HG03045 (cell line): Measurements from ENCODE around the gene DCAF17.
"Not testable (repeated sequence)": the region's sequence is repeated elsewhere in the genome, so short reads cannot be mapped to it uniquely, and the experiment has no call there.

Experiments used
- ATAC-seq: cut with Tn5 transposase; IDR thresholded peaks from one replicate; pipeline ENCODE4 v1.9.1; 2021; ENCODE audit warnings: mild to moderate bottlenecking, moderate library complexity; ENCODE audit not compliant: unreplicated experiment

Gene DCAF17

DNA sequence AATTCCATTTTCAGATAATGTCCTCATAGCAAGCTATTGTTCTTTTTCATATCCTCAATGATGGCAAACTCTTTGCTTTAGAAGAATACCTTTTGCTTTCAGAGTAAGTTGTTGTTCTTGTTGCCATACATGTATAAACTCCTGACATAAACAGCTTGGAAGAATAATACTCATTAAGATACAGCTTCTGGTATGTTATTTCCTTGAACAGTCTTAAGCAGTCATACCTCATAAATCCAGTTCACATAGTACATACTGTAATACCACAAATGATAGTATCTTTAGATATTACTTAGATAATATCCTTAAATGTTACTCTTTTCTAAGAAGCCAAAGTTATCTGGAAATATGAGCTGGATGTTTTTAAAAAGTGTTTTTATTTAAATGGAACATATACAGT is 23.4 kb upstream of the DCAF17 start:
- ATAC-seq, result no peak

DNA sequence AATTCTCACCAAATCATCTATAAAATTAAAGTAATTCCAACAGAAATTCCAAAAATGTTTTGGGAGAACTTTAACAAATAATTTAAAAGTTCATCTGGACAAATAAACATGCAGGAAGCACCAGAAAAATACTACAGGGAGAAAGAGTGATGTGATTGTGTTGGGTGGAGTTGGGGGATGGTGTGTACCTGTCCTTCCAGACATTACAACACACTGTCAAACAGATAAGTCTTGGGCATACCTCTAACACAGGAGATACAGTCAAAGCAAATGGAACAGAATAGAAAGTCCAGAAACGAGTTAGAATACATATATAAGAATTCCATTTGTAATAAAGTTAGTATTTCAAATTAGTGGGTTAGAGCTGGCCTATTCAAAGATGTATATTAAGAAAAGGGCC is 22.8 kb upstream of the DCAF17 start:
- no peak for ATAC-seq

DNA sequence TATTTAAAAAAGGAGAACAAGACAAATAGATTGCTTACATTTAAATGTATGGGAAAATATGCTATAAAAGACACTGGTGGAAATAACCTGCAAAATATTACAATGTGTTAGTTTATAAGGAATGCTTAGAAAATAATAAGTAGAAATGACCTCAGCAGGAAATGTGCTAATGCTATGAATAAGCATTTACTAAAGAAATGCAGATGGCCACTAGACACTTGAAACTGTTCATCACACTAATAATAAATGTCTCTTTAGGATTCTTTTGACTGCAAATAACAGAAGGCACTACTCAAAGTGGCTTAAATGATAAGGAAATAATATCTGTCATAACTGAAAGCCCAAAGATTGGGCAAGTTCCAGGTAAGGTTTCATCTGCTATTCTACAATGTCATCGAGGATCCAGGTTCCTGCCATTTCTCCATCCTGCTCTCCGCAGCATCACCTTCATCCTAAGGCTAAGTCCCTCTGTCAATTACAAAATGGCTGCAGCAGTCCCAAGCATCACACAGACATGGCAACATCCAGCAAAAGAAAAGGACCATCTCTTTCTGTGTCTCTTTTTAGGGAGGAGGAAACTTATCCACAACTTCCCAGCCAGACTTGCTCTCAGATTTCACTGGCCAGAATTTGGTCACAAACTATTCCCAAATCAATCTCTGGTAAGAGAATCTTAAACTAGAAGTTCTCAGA is 22.1 kb upstream of the DCAF17 start:
- ATAC-seq, result no peak

DNA sequence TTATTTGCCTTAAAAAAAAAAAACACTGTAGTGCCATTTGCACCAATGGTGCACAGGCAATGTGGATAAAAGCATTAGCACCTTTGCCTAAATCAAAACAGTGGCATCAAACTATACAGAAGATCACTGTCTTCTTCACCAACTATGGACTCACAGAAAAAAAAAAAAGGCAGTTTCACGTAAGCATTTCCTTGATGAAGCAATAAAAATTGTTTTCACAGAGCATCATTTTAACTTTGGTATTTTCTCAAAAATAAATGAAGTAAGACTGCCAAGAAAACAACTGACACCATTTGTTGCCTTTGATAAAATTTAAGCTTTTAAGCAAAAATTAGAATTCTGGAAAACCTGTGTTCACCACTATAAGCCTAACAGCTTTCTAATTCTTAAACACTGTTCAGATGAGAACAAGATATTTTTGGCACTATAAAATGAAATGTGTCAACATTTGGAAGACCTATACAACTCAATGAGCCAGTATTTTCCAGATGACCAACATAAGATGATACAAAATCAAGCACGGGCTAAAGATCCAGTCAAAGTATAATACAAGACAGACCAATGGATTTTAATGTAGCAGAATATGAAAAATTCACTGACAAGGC is 21.4 kb upstream of the DCAF17 start:
- ATAC-seq, result no peak

DNA sequence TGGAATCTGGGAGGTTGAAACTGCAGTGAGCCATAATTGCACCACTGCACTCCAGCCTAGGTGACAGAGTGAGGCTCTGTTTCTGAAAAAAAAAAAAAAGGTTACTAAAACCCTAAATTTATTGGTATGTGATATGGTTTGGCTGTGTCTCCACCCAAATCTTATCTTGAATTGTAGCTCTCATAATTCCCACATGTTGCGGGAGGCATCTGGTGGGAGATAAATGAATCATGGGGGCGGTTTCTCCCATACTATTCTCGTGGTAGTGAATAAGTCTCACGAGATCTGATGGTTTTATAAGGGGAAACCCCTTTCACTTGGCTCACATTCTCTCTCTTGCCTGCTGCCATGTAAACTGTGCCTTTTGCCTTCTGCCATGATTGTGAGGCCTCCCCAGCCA is 19.4 kb upstream of the DCAF17 start:
- ATAC-seq, result not testable (repeated sequence)

DNA sequence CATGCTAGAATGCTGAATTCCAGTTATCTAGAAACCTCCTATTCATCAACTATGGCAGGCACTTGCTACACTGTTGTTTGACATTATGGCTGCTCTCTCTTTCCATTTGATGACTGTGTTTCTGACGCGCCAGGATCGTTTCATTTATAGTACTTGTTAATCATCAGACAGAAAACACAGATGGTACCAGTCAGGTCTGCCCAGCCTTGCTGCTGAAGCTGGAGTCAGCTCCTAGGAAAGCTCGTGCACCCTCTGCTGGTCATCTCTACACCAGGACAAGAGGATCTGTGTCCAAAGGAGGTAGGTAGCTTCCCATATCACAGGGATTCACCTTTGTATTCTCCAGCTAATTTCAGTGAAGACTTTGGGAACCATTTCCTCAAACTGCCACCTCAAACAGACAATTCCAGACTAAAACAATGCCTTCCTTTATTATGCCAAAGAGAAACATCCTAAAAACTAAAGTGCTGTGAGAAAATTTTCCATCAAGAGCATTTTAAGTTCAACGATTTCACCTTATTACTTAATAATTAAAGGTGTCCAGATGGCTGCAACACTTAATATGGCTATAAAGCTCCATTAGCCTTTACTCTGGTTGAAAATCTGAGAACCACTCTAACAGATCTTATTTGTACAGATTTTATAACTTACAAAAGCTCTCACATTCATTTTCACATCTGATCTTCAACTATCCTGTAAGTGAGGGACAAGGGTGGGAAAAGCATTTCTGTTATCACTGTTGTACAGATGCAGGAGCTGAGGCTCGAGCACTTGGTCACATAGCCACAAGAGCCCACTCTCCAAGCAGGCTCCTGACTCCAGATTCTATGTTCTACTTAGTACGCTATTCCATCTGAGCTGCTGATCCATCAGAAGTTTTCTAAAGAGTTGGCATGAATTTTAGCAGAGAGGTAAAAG is 17.8 kb upstream of the DCAF17 start:
- ATAC-seq, result peak; percentile 88

DNA sequence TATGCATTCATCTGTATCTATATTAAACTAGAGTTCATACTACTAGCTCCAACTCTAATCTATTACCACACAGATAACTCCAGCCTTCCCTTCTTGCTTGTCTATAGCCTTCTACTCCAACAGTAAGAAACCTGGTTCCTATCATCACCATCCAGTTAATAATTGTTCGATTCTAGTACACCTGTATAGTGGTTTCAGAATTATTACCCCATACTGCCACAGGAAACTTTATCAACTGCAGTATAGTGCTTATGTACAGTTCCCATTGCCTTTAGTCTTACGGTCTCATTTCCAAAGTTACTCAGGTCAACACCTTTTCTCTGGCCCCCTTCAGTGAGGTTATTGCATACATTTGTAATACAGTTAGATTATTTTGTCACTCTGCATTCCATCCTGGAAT is 14.7 kb upstream of the DCAF17 start:
- no peak for ATAC-seq

DNA sequence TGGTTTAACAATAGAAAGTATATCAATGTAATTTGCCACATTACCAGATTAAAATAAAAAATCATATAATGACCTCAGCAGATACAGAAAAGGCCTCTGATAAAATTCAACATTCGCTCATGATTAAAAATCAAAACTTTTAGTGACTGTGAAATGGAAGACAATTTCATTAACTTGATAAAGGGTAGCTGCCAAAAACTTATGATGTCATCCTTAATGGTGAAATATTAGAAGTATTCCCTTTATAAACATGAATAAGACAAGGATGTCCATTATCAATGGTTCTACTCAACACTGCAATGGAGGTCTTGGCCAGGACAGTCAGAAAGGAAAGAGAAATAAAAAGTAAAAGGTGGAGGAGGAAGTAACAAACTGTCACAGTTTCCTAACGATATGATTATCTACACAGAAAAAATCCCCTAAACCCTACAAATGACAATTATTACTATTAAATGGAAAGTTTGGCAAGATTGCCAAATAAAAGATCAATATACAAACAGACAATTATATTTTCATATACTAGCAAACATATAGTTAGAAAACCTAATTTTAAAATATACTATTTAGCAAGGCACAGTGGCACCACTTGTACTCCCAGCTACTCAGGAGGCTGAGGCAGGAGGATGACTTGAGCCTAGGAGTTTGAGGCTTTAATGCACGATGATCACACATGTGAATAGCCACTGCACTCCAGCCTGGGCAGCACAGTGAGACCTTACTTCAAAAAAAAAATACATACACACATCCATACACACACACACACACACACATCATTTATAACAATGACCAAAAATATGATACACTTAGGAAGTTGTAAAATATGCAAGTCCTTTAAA is 13.1 kb upstream of the DCAF17 start:
- no peak for ATAC-seq

DNA sequence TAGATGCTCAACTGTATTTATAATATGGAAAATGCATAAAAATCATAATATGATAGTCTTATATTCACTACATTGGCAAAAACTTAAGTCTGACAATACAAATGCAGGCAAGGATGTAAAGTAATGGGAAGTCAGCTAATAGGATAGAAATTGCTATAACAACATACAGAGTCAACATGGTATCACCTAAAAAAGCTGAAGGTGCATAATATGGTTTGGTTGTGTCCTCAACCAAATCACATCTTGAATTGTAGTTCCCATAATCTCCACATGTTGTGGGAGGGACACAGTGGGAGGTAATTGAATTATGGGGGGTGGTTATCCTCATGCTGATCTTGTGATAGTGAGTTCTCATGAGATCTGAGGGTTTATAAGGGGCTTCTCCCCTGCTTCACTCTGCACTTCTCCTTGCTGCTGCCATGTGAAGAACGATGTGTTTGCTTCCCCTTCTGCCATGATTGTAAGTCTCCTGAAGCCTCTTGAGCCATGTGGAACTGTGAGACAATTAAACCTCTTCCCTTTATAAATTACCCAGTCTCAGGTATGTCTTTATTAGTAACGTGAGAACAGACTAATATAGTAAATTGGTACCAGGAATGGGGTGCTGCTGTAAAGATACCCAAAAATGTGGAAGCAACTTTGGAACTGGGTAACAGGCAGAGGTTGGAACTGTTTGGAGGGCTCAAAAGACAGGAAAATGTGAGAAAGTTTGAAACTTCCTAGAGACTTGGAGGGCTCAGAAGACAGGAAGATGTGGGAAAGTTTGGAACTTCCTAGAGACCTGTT is 11.1 kb upstream of the DCAF17 start:
- ATAC-seq, result not testable (repeated sequence)

DNA sequence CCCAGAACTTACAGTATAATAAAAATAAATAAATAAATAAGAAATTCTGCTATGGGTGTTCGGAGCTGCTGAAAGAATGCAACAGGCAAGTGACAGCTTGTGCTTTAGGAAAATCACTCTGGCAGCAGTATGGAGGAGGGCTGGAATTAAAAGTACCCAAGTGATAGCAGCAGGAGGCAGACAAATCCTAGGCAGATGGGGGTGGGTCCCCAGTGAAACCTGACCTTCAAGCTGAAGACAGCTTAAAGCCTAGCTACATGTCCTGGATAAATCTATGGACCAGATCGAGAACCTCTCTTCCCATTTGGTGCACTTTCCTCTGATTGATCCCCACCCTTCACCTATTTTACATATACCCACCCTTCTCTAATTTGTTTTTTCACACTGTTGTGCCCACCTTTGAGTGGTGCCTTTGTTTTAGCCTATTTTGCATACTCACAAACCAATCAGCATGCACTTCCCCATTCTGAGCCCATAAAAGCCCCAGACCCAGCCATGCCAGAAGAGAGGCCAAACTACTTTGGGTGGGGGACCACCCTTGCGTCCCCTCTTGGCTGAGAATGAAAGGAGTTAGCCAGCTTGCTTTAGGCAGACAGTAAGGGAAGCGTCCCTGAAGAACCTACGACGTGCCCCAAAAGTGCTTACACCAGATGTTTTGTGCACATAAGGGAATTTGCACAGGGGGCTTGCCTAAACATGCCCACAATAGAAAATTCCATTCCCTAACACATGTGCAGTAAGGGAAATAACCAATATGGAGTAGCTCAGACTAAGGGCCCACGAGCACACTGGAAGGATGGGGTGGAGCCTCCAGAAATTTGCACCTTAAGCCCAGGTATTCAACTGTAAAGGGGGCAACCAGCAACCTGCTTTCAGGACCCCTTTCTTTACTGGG is 3.3 kb upstream of the DCAF17 start:
- no peak for ATAC-seq

DNA sequence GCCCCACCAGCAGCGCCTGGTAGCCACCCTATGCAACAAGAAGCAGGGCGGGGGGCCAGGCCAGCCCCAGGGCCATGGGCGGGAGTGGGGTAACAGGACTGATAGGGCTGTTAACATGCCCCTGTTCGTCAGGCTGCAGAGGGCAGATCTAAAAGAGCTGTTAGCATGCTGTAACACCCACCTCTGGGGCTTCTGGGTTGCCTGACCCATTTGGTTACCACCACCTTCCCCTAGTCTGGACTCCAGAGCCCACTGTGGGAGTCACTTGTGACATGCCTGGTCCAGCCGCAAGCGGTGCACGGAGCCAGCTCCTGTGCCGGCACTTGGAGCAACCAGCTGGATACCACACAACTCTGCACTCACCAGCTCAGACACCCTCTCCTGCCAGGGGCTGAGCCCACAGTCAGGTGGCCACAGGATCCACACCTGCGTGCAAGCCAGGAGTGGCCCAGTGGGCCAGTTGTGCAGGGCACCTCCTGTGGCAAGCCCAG is 2.3 kb upstream of the DCAF17 start:
- ATAC-seq, result no peak

DNA sequence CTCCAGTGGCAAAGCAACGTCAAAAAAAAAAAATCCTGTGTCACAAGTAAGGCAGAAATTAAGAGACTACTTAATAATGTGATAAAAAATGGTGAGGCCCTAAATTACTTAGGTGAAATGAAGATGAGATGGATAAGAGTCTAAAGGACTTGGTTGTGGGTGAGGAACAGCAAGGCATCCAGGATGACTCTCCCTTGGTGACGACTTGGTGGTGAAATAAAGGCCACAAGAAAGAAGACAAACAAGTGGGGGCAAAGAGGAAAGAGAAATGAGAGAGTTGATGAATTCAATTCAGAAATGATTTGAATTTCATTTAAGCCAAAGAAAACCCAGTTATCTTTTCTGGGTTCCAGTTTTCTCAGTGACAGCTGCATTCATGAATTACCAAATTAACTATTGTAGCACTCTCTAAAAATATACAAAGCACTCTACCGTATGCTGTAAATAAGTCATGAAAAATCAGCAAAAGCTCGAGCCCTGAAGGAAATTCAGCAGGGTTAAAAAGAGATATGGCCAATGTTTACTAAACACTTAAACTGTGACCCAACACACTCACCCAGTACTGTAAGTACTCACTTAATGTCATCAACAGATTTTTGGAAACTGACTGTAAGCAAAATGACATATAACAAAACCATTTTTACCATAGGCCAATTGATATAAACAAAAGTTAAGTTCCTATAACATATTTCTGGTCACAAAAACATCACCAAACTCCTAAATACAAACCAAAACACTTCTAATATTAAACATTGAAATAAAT is 1.6 kb upstream of the DCAF17 start:
- no peak for ATAC-seq

DNA sequence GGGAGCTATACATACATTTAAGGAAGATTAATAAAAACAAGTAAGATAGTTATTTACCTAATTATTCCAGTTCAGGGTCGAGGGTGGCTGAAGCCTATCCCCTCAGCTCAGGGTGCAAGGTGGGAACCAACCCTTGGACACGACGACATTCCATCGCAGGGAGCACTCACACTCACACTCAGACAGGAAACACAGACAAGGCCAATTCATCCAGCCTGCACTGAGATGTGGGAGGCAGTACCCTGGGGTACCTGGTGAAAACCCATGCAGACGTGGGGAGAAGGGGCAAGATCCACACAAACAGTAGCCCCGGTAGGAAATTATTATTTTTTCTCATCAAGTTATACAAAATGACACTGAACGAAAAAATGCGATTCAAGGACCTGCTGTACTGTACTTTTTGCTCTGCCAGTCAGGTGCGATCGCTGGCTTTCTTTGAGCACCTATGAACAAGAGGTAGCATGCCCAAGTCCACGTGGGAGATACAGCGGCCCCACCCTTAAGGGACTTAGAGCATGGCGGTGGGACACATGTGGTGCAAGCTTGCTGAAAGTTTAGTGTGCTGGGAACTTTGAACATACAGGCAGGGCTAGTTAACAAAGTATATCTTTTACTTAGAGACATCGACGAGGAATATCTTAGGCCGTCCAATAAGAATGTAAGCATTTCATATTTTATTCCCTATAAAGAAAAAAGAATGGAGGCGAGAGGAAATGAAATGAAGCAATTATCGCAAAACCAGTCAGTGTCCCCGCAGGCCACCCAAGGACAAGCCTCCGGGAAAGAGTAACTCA is 860 bp upstream of the DCAF17 start:
- ATAC-seq, result no peak

DNA sequence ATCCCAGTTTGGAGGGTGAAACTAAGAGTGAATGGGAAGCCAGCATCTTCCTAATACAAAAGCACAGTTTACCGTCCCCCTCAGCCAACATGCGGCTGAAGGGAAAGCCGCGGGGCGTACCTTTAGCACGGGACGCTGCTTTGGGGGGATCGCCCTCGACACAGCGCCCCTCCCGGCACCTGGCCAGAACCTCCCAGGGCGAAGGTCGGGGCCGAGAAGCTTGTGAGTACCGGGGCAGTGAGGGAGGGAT is 338 bp upstream of the DCAF17 start, which contains the start of gene METTL8:
Gene METTL8 (minus strand): TSS at position 228 of the 250 bp plus-strand sequence. CDS start 41,805 bp downstream, outside the sequence.
- ATAC-seq, result no peak

DNA sequence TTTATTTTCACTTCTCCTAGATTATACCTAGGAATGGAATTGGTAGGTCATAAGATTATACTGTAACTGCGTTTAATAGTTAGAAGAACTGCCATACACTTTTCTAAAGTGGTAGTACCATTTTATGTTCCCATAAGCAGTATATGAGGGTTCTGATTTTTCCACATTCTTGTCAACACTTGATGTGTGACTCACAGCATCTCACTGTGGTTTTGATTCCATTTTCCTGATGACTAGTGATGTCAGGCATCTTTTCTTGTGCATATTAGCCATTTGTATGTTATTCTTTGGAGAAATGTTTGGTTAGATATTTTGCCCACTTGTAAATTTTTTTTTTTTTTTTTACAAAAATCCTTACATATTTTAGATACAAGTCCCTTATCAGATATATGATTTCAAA is 2.3 kb downstream of the DCAF17 start:
- no peak for ATAC-seq

DNA sequence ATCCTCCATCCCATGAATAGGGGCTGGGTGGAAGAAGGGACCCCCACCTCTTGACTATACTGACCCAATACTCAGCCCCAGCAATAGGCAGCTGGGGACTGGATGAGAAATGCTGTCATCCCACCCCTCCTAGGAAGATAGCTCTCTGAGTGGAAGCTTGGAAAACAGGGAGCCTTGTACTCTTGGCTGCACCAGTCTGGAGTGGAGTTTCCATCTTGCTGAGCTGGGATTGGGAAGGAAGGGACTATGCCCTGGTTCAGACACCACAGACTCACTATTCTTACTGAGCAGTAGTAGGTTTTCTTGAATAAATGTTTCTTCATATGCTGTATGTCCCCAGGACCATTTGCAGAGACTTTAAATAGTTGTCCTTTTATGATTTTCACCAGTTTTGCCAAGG is 7.4 kb downstream of the DCAF17 start:
- ATAC-seq, result no peak

DNA sequence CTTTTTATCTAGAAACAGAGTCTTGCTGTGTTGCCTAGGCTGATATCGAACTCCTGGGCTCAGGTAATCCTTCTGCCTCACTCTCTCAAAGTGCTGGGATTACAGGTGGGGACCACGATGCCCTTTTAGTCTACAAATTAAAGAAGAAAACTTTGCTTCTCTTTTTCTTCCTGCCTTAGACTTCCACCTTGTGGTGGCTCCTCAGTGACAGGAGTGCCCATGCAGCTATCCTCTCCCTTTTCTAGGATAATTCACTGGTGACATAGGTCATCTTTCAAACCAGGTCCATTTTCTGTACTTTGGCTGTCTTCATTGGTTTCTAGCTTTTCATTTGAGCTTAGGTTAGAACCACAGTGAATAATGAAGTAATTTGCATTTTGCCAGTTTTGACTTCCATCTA is 13.6 kb downstream of the DCAF17 start:
- no peak for ATAC-seq

DNA sequence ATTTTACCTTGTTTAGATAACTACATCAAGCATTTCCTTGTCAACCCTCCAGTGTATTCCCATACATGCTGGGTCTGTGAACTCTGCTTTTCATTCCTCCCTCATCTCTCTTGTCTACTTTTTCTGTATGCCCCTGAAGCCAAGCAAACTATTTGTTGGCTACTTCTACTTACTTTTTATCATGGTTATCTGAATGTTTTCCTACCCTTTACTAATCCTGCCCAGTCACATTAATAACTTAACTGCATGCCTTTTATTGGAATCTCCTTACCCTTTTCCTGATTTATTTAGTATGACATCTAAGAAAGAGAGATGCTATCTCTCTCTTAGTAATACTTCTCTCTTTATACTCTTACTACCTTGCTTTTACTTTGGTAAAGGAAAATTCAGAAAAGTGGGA is 17.0 kb downstream of the DCAF17 start:
- ATAC-seq, result no peak
